Suprapubic skin (tissue), 4 donors: ENCODE data around the gene ABCF3. TPM values are rescaled to one million over a fixed set of nuclear protein-coding genes. Genes with fewer than 3 reads are reported as not detected.

Experiments used
- DNase-seq, 2 donors: peaks; one replicate each; pipeline ENCODE4 v3.0.0-alpha.2; 2019; ENCODE audit warnings: low spot score in 2 of 2
- H3K27ac ChIP-seq: fragments of 200-600 bp; sonication (generic); one replicate; pipeline ENCODE4 v1.5.1; 2019
- H3K27me3 ChIP-seq: fragments of 200-600 bp; sonication (generic); one replicate; pipeline ENCODE4 v1.5.1; 2019
- H3K36me3 ChIP-seq: fragments of 200-600 bp; sonication (generic); one replicate; pipeline ENCODE4 v1.5.1; 2019
- H3K4me1 ChIP-seq: fragments of 200-600 bp; sonication (generic); one replicate; pipeline ENCODE4 v1.5.1; 2019
- H3K4me3 ChIP-seq: fragments of 200-600 bp; sonication (generic); one replicate; pipeline ENCODE4 v1.5.1; 2019; ENCODE audit warnings: mild to moderate bottlenecking
- H3K9me3 ChIP-seq: fragments of 200-600 bp; sonication (generic); one replicate; pipeline ENCODE4 v1.5.1; 2019
- EP300 ChIP-seq: sonication (generic); formaldehyde crosslinking; IDR thresholded peaks from one replicate; pipeline ENCODE4 v1.6.1; 2017; ENCODE audit warnings: antibody characterized with exemption
- POLR2A ChIP-seq, 2 donors: fragments of 450-650 bp; IDR thresholded peaks; one replicate each; pipeline ENCODE4 v1.6.1; 2017; ENCODE audit warnings: antibody characterized with exemption in 2 of 2, mild to moderate bottlenecking in 2 of 2, moderate library complexity in 2 of 2
- POLR2AphosphoS5 ChIP-seq, 3 donors: sonication (generic); formaldehyde crosslinking; IDR thresholded peaks; one replicate each; pipeline ENCODE4 v1.6.1; 2017; ENCODE audit warnings: antibody characterized with exemption in 3 of 3
- WGBS: methylation state at CpG from one replicate; pipeline ENCODE4 v1.1.5; 2018; 5-methylcytosine and 5-hydroxymethylcytosine counted together
- total RNA-seq, 4 donors: library from RNA; depleted of rRNA; stranded (reverse); fragments of >200 nt; gene quantifications; one replicate each; pipeline ENCODE4 v1.1.0, GENCODE V29; 2016
- TF ChIP-seq, protein P1 (sequence below), 2 donors: fragments of 200-600 bp in 1 of 2; fragments of 450-650 bp in 1 of 2; sonication (generic) in 1 of 2; IDR thresholded peaks; one replicate each; pipeline ENCODE4 v1.5.1; 2016 to 2019; ENCODE audit warnings: antibody characterized with exemption in 2 of 2, mild to moderate bottlenecking in 1 of 2, moderate library complexity in 1 of 2

Gene ABCF3
- total RNA-seq, 4 donors from 2014 or later: 44.8 to 121 (median 71.1) TPM

DNA sequence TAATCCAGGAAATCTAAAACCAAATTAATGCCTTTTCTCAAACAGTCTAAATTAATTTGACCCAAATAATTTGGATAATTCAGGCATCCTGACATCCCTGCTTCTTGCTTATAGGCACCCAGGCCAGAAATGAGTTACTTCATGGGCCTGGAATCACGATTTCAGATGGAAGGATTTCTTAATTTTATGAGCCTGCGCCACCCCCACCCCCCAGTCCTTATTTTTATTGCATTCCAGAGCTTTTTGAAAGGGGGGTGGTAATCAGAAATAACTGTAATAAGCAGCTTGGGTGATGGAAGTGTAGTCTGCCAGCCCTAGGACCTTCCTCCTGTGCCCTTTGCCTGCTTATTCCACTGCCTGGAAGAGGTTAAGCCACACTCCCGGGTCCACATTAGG lies 10.0 kb upstream of the ABCF3 start:
- TF ChIP-seq, protein P1, sequence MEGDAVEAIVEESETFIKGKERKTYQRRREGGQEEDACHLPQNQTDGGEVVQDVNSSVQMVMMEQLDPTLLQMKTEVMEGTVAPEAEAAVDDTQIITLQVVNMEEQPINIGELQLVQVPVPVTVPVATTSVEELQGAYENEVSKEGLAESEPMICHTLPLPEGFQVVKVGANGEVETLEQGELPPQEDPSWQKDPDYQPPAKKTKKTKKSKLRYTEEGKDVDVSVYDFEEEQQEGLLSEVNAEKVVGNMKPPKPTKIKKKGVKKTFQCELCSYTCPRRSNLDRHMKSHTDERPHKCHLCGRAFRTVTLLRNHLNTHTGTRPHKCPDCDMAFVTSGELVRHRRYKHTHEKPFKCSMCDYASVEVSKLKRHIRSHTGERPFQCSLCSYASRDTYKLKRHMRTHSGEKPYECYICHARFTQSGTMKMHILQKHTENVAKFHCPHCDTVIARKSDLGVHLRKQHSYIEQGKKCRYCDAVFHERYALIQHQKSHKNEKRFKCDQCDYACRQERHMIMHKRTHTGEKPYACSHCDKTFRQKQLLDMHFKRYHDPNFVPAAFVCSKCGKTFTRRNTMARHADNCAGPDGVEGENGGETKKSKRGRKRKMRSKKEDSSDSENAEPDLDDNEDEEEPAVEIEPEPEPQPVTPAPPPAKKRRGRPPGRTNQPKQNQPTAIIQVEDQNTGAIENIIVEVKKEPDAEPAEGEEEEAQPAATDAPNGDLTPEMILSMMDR (IDR thresholded peaks at IDR 0.05): no peak
- TF ChIP-seq EP300 (no peak), POLR2A (IDR thresholded peaks at IDR 0.05) (no peak), POLR2AphosphoS5 (IDR thresholded peaks at IDR 0.05) (no peak)
- peak overlapping the region; percentile 89 for H3K4me3 ChIP-seq
- no peak for DNase-seq
- WGBS: 27% methylated on average over 3 of the region's 3 CpGs
- peaks cover 43% of the 10 kb centered on the region for H3K4me1 ChIP-seq
- no peaks in the 10 kb centered on the region for H3K9me3 ChIP-seq
- H3K27me3 ChIP-seq: no peaks in the 10 kb centered on the region
- peaks cover 53% of the 10 kb centered on the region for H3K36me3 ChIP-seq
- H3K27ac ChIP-seq: peak overlapping the region; percentile 92

DNA sequence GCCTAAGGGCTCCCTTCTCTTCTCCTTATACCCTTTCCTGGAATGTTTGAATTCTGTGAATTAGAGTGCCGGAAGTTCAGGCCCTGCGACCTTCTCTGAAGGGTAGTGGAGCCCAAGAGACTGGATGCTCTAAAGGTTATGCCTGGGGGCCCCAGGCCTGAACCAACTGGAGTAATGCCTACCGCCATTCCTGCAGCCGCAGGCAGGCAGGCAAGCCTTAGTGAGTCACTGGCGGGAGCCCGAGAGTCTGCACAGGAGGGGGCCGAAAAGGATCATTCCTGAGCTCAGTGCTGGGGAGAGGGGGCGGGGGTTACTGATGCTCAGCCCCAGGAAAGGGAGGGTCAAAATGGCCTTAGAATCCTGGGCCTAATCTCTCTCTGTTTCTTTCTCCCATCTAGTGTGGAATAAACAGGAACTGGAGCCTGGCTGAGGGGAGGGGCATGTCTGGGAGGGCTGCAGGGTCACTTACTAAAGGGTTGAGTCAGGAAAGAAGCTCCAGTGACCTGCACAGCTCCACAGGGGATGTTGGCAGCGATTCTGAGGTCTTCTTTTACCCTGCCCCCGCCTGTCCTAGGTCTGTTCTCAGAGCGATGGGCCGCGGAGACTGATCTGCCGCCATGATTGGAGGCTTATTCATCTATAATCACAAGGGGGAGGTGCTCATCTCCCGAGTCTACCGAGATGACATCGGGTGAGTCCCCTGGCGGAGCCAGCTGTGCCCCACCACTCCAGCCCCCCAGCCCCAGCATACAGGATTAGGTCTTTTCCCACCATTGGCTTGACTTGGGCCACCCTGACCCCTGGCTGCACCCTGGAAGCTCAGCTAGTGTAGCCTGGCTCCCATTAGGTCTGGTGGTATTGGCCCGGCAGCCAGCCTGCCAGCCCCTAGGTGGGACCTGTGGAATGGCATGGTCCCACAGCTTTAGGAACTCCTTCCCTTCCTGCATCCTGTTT lies 9.3 kb upstream of the ABCF3 start:
- Histone ChIP-seq H3K36me3 (peaks cover 53% of the 10 kb centered on the region), H3K9me3 (no peaks in the 10 kb centered on the region), H3K27ac (peak overlapping the region; percentile 92), H3K4me3 (peak overlapping the region; percentile 89), H3K27me3 (no peaks in the 10 kb centered on the region), H3K4me1 (peaks cover 43% of the 10 kb centered on the region)
- TF ChIP-seq POLR2AphosphoS5 (IDR thresholded peaks at IDR 0.05): no peak
- TF ChIP-seq, protein P1 (IDR thresholded peaks at IDR 0.05): no peak
- no peak for TF ChIP-seq EP300
- TF ChIP-seq POLR2A (IDR thresholded peaks at IDR 0.05): no peak
- DNase-seq: no peak
- WGBS: 14% methylated on average over 9 of the region's 19 CpGs

DNA sequence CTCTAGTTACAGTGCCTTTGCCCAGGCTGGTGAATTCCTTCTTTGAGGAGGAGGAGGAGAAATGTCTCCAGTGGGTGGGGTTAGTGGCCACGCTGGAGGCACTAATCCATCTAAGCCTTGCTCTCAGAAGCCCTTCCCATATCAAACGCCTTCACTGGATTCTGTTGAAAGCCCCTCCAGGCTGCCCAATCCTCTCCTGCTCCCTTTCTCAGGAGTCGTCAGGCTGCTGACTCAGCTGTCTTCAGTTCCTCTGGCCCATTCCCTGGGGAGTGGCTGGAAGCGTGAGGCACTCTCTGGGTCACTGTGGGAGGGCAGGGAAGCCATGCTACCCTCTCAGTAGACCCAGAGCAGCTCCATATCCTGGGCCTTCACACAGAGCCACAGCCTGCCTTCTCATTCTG lies 8.7 kb upstream of the ABCF3 start:
- no peaks in the 10 kb centered on the region for H3K27me3 ChIP-seq
- peaks cover 43% of the 10 kb centered on the region for H3K4me1 ChIP-seq
- DNase-seq: no peak
- no peaks in the 10 kb centered on the region for H3K9me3 ChIP-seq
- H3K4me3 ChIP-seq: peak overlapping the region; percentile 89
- peaks cover 54% of the 10 kb centered on the region for H3K36me3 ChIP-seq
- TF ChIP-seq POLR2A (IDR thresholded peaks at IDR 0.05) (no peak), EP300 (no peak), POLR2AphosphoS5 (IDR thresholded peaks at IDR 0.05) (no peak)
- TF ChIP-seq, protein P1 (IDR thresholded peaks at IDR 0.05): no peak
- 28% methylated on average over 4 of the region's 4 CpGs for WGBS
- H3K27ac ChIP-seq: no peak overlapping the region

DNA sequence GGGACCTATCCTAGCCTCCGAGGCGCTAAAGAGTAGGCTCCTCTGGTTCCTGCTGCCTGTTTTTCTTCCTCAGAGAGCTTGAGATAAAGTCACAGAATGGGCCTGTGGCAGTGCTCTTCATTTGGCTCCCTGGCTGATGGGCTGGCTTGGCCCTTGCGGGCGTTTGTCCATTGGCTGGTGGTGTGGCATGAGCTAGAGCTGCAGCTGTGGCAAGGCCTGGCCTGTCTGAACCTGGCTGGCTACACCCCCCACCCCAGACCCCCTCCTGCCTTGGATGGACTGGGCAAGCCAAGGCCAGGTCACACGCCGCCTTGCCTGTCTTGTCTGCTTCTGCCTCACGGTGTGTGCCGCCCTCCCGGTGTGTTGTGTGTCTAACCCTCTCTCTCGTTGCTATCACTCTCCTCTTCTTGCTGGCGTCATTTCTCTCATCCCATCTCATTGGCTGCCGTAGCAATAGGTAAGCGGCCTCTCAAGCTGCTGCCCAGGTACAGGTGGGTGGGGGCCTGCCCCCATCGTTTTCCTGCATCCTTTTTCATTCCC lies 8.2 kb upstream of the ABCF3 start:
- no peak overlapping the region for H3K27ac ChIP-seq
- no peak for TF ChIP-seq POLR2AphosphoS5 (IDR thresholded peaks at IDR 0.05)
- H3K36me3 ChIP-seq: peaks cover 60% of the 10 kb centered on the region
- H3K9me3 ChIP-seq: no peaks in the 10 kb centered on the region
- H3K4me3 ChIP-seq: no peak overlapping the region
- H3K27me3 ChIP-seq: no peaks in the 10 kb centered on the region
- no peak for DNase-seq
- WGBS: 91% methylated on average over 14 of the region's 14 CpGs
- H3K4me1 ChIP-seq: peaks cover 43% of the 10 kb centered on the region

DNA sequence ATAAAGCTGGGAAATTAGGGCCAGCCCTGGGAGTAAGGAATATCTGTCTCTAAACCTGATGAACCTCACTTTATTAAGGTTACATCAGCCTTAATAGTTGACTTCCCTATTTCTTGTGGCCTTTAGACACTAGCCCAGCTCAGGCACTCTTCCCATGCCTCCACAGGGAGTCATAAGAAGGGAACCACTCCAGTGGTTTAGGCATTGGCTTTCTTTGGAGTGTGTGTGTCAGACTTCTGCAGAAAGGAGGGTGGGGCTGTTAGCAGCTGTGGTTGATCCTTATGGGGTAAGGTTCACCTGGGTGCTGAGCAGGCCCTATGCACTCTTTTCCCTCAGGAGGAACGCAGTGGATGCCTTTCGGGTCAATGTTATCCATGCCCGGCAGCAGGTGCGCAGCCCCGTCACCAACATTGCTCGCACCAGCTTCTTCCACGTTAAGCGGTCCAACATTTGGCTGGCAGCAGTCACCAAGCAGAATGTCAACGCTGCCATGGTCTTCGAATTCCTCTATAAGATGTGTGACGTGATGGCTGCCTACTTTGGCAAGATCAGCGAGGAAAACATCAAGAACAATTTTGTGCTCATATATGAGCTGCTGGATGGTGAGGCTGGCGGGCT lies 7.4 kb upstream of the ABCF3 start:
- TF ChIP-seq, protein P1 (IDR thresholded peaks at IDR 0.05): no peak
- TF ChIP-seq POLR2AphosphoS5 (IDR thresholded peaks at IDR 0.05) (no peak), POLR2A (IDR thresholded peaks at IDR 0.05) (no peak), EP300 (no peak)
- Histone ChIP-seq H3K9me3 (no peaks in the 10 kb centered on the region), H3K27ac (no peak overlapping the region), H3K4me1 (peaks cover 36% of the 10 kb centered on the region), H3K27me3 (no peaks in the 10 kb centered on the region), H3K36me3 (peaks cover 67% of the 10 kb centered on the region), H3K4me3 (no peak overlapping the region)
- DNase-seq: no peak
- WGBS: over 99% methylated on average over 13 of the region's 13 CpGs
